Left hindlimb (tissue), 1 donor: Measurements from ENCODE around the gene GRIN3B.

ENCODE experiments used
- DNase-seq: peaks from one replicate; pipeline ENCODE4 v3.0.0-alpha.2; 2018

The GRIN3B gene

GRCh38 chr19:1008268-1009040, 8.2 kb downstream of the GRIN3B start:
- no peak for DNase-seq

GRCh38 chr19:1009041-1009980, 9.1 kb downstream of the GRIN3B start:
- no peak for DNase-seq

GRCh38 chr19:1009981-1010538, 9.8 kb downstream of the GRIN3B start:
- DNase-seq = no peak

- DNase-seq = no peak
Measured at GRCh38 chr19:1010586-1011510, 10.6 kb downstream of the GRIN3B start.

- no peak for DNase-seq
Measured at GRCh38 chr19:1011831-1012333, 11.7 kb downstream of the GRIN3B start.

- no peak for DNase-seq
Measured at GRCh38 chr19:1012334-1012733, 12.1 kb downstream of the GRIN3B start.

- DNase-seq = no peak
Measured at GRCh38 chr19:1013218-1013617, 13.0 kb downstream of the GRIN3B start.

- no peak for DNase-seq
Measured at GRCh38 chr19:1014161-1015060, 14.2 kb downstream of the GRIN3B start.

GRCh38 chr19:1015061-1015781, 15.0 kb downstream of the GRIN3B start:
- DNase-seq = no peak

GRCh38 chr19:1015782-1016646, 15.8 kb downstream of the GRIN3B start:
- DNase-seq = no peak

GRCh38 chr19:1016647-1017114, 16.5 kb downstream of the GRIN3B start:
- no peak for DNase-seq

GRCh38 chr19:1017115-1017905, 17.1 kb downstream of the GRIN3B start:
- DNase-seq = no peak

- no peak for DNase-seq
Measured at GRCh38 chr19:1017906-1018305, 17.7 kb downstream of the GRIN3B start.

GRCh38 chr19:1018393-1018792, 18.2 kb downstream of the GRIN3B start:
- DNase-seq = no peak

- DNase-seq = no peak
Measured at GRCh38 chr19:1018932-1019615, 18.9 kb downstream of the GRIN3B start.

- no peak for DNase-seq
Measured at GRCh38 chr19:1019616-1019961, 19.4 kb downstream of the GRIN3B start.

- DNase-seq = no peak
Measured at GRCh38 chr19:1019980-1020867, 20.0 kb downstream of the GRIN3B start.
